HG03108 (cell line): ENCODE results near the gene CALN1.
"Not testable (repeated sequence)": the region's sequence is repeated elsewhere in the genome, so short reads cannot be mapped to it uniquely, and the experiment has no call there.

Source experiments
- ATAC-seq: cut with Tn5 transposase; IDR thresholded peaks from one replicate; pipeline ENCODE4 v1.9.1; 2021; ENCODE audit warnings: moderate library complexity; ENCODE audit not compliant: unreplicated experiment

Gene CALN1

DNA sequence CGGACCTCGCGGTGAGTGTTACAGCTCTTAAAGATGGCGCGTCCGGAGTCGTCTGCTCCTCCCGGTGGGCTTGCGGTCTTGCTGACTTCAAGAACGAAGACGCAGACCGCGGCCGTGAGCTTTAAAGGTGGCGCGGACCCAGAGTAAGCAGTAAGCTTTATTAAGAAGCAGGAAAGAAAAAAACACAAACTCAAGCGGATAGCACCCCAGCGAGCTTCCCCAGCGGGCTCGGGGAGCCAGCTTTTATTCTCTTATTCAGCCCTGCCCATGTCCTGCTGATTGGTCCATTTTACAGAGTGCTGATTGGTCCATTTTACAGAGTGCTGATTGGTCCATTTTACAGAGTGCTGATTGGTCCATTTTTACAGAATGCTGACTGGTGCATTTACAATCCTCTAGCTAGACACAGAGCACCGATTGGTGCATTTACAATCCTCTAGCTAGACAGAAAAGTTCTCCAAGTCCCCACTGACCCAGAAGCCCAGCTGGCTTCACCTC lies at the start of gene CALN1:
TSS of gene CALN1 (minus strand) at position 218 of the 498 bp plus-strand sequence.
- ATAC-seq, result not testable (repeated sequence)

GRCh38 chr7:72453471-72453870 lies 41.3 kb upstream of the CALN1 start:
- no peak for ATAC-seq

- no peak for ATAC-seq
Observed at GRCh38 chr7:72447465-72448204, 35.5 kb upstream of the CALN1 start.

DNA sequence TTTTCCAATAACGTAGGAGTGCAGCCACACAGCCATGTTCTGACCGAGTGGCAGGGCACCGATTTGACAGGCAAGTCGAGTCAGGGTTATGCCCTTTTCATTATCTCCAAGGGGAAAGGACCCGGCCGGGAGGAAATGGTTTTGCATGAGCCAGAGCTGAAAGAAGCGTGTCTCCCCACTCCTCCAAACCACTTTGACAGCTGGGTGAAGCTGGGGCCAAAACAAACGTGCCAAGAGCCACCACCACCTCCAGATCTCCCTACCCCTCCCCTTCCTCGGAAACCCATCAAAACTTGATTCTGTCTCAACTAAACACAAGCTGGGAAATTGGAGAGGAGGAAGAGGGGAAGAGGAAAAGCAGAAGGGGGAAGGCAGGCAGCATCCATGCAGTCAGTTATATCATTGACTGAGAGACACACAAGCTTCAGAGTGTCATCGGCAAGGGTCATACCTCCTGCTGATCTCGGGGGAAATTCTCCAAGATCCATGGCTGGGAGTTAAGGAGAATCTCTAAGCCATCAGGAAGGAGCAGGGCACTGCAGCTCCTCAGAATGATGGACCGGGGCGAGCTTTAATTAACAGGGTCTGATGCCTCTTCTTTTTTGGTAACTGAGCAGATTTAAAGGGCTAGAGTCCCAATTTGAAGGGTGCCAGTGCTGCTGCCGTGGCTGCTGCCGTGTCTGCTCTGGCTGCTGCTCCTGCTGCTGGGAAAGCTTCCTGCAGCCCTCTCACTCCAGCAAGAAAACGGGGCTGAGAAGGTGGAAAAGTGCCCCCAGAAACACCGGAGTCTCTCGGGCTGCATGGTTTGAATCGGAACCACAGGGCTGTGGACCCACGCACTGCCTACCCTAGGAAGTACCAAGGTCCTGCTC lies 34.7 kb upstream of the CALN1 start:
- no peak for ATAC-seq

DNA sequence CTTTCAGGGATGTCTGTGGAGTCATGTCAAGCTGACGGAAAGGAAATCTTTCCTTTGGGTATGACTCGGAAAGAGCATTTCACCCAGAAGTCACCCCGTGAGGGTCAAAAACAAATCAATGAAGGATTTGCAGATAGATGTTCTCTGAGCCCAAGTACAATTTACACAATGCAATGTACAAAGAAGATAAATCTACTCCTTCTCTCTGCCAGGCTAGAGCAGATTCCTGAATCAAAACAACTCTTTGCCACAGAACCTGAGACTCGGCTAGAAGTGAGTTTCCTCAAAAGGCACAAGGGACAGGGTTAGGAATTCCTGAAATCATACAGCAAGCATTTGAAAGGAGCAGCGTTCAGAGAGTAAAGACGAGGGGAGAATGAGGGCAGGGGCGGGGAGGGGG lies 34.0 kb upstream of the CALN1 start:
- no peak for ATAC-seq

DNA sequence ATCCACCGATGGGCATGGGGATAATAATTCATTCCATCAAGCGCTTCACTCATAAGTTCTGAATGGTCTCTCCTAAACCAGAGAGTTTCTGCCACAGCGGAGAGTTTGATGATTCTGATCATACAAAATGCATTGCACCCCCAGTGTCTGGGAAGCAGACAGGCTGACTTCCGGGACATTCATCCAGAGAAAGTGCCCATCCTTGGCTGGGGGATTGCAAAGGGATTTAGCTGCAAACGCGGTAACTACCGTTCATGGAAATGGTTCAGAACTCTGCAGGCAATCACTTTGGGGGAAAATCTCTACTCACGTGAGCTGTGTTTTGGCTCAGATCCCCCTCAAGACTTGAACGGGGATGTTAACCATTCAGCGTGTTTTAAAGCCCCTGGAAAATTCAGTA lies 33.4 kb upstream of the CALN1 start:
- ATAC-seq, result no peak

- ATAC-seq, result no peak
Observed at GRCh38 chr7:72445075-72445474, 32.9 kb upstream of the CALN1 start.

- no peak for ATAC-seq
Observed at GRCh38 chr7:72444026-72444776, 32.1 kb upstream of the CALN1 start.

- ATAC-seq, result no peak
Observed at GRCh38 chr7:72441791-72442190, 29.7 kb upstream of the CALN1 start.

DNA sequence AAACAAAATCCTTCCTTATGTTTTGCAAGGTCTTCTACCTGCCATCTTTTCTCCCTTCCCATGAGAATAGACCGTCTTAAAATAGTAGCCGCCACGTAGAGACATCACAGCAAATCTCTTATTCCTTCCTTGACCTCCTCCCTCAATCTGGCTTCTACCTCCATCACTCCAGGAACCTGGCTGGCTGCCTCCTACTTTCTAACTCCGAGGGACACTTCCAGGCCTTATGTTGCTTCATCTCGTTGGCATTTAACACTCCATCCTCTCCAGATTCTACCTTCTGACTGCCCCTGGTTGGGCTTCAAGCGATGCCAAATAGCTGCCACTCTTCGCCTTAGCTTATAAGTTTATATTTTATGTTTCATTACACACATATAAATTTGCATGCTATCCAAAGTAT lies 26.4 kb upstream of the CALN1 start:
- no peak for ATAC-seq

GRCh38 chr7:72437610-72438009 lies 25.5 kb upstream of the CALN1 start:
- no peak for ATAC-seq

DNA sequence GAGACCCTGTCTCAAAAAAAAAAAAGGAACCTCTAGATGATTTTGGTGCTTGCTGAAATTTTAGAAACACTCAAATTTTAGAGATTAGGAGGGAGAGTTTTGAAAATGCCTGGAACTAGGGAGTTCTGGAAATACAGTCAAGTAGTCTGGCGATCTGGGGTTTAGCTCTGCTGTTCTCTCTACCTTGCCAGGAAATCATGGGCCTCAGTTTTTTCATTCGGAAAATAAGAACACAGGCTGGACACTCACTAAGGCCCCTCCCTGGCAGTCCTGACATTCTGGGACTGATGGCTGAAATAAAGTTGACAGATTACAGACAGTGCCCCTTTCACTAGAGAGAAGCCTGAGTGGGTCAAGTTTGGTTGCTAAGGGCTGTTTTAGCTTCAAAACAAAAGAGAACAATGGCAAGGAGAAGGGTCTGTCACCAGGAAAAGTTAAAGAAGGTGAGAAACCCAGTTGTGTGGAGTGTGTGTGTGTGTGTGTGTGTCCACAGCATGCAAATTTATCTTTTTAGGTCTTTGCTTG lies 25.0 kb upstream of the CALN1 start:
- ATAC-seq, result no peak

DNA sequence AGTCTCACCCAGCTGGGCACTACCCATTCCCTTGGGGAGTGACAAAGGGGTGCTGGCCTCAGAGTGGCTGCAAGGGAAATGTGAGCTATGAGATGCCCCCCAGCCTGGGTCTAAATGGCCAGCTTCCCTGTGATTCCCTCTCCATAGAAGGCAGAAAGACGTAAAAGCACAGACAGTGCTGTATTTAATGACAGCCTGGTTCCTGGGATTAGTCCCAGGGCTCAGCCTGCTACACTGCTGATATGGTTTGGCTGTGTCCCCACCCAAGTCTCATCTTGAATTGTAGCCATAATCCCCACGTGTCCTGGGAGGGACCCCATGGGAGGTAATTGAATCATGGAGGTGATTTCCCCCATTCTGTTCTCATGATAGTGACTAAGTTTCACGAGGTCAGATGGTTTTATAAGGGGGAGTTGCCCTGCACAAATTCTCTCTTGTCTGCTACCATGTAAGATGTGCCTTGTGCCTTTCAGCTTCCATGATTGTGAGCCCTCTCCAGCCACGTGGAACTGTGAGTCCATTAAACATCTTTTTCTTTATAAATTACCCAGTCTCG lies 23.9 kb upstream of the CALN1 start:
- no peak for ATAC-seq

DNA sequence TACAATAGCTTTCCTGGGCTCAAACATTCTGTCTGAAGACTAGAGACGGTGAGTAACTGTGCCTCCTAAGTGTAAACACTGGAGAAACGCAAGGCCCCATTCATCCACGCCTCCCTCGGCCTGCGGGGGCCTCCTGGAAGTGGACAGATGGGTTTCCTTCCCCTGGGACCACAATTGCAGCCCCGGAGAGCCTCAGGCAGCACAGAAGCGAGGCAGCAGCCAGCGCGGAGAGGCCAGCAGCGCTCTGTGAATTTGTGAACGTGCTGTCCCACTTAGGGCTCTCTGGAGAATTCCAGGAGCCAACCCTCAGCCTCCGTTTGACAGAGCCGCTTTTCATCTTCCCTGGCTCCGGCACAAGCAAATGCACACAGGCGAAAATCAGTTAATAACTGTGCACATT lies 23.2 kb upstream of the CALN1 start:
- no peak for ATAC-seq

DNA sequence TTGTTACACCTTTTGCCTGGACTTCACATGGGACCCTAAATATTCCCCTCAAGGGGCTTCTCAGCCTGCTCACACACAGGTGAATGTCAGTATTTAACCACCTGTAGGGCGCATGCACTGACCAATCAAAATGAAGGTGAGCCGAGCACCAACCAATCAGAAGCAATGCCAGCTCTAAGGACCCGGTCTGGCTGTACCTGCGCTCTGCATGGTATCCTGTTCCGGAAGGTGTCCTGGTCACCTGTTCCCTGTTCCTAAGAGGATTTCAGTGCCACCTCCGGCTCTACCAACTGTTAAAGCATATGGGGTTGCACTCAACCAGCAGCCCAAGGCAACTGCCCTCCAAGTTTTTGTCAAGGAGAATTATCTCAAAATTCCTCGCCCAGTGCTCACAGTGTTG lies 18.4 kb upstream of the CALN1 start:
- no peak for ATAC-seq

- ATAC-seq, result no peak
Observed at GRCh38 chr7:72429316-72429715, 17.2 kb upstream of the CALN1 start.

- no peak for ATAC-seq
Observed at GRCh38 chr7:72416846-72417245, 4.7 kb upstream of the CALN1 start.

DNA sequence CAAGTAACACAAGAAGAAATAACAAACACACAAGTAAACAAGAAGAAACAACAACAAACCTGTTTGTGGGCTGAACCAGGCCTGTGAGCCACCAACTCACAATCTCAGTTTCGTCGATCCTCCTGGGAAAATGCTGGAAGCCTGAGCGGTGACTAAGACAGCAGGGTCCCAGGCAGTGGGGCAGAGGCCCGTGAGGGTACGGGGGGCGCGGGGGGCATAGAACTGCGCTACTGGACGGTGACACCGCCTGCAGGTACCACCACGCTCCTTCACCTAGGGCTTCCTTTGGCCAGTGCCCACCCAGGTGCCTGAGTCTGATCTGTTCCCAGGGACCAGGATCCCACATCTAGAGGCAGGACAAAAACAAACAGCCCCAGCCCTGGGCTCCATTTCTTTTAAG lies 3.4 kb upstream of the CALN1 start:
- ATAC-seq, result no peak

DNA sequence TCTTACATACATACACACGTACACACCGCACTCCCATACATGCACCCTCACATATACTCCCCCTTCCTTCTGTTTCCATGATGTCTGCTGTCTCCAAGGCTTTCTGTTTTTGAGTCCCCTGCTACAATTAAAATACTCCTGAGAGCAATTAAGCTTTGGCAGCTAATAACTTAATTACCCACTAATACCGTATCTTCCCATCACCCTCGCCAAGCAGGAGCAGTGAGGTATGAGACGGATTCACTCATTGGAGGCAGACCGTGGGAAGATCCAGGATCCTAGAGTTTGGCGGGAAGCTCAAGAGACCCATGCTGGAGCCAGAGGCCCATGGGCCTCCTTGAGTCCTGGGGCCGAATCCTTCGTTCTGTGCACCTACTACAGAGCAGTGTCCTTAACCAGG lies 1.7 kb upstream of the CALN1 start:
- no peak for ATAC-seq

GRCh38 chr7:72413290-72413689 lies 1.2 kb upstream of the CALN1 start:
- ATAC-seq, result no peak

- no peak for ATAC-seq
Observed at GRCh38 chr7:72411419-72411818, 719 bp downstream of the CALN1 start.
